ENCODE results near the gene ALKBH3.

ALKBH3 gene

GRCh38 chr11:43895601-43896000, 15.0 kb downstream of the ALKBH3 start:
- no peak for DNase-seq (ENCODE audit: low spot score)

- no peak for DNase-seq (ENCODE audit: low spot score)
These were observed 17.9 kb downstream of the ALKBH3 start for GRCh38 chr11:43898574-43898973.

GRCh38 chr11:43899094-43899493, 18.5 kb downstream of the ALKBH3 start:
- no peak for DNase-seq (ENCODE audit: low spot score)

GRCh38 chr11:43901551-43901950, 20.9 kb downstream of the ALKBH3 start:
- DNase-seq (ENCODE audit: low spot score): no peak

- DNase-seq (ENCODE audit: low spot score): no peak
These were observed 22.4 kb downstream of the ALKBH3 start for GRCh38 chr11:43903078-43903477.

GRCh38 chr11:43903969-43904368, 23.3 kb downstream of the ALKBH3 start:
- no peak for DNase-seq (ENCODE audit: low spot score)

GRCh38 chr11:43904742-43905535, 24.3 kb downstream of the ALKBH3 start:
- no peak for DNase-seq (ENCODE audit: low spot score)

- no peak for DNase-seq (ENCODE audit: low spot score)
These were observed 25.2 kb downstream of the ALKBH3 start for GRCh38 chr11:43905813-43906241.

GRCh38 chr11:43907028-43907975, 26.7 kb downstream of the ALKBH3 start:
- no peak for DNase-seq (ENCODE audit: low spot score)

GRCh38 chr11:43908191-43908590, 27.6 kb downstream of the ALKBH3 start:
- DNase-seq (ENCODE audit: low spot score): no peak

- DNase-seq (ENCODE audit: low spot score): no peak
These were observed 28.1 kb downstream of the ALKBH3 start for GRCh38 chr11:43908683-43909082.

GRCh38 chr11:43913829-43914380, 33.3 kb downstream of the ALKBH3 start:
- no peak for DNase-seq (ENCODE audit: low spot score)

- DNase-seq (ENCODE audit: low spot score): no peak
These were observed 33.8 kb downstream of the ALKBH3 start for GRCh38 chr11:43914466-43914865.

GRCh38 chr11:43916621-43917020, 36.0 kb downstream of the ALKBH3 start:
- DNase-seq (ENCODE audit: low spot score): no peak

- no peak for DNase-seq (ENCODE audit: low spot score)
These were observed 37.2 kb downstream of the ALKBH3 start for GRCh38 chr11:43917851-43918250.

GRCh38 chr11:43918662-43919061, 38.0 kb downstream of the ALKBH3 start:
- no peak for DNase-seq (ENCODE audit: low spot score)

GRCh38 chr11:43919852-43920597, 39.4 kb downstream of the ALKBH3 start:
- DNase-seq (ENCODE audit: low spot score): no peak

GRCh38 chr11:43920598-43921419, 40.2 kb downstream of the ALKBH3 start:
- peak; percentile 62 for DNase-seq (ENCODE audit: low spot score)

- no peak for DNase-seq (ENCODE audit: low spot score)
These were observed 41.1 kb downstream of the ALKBH3 start for GRCh38 chr11:43921561-43922294.

GRCh38 chr11:43922295-43922648, 41.6 kb downstream of the ALKBH3 start:
- no peak for DNase-seq (ENCODE audit: low spot score)
